DMS 273 (cell line): ENCODE measurements around the gene ZNF217.
A peak's percentile ranks its signal among the peaks of the same experiment; 100 is the strongest.
"Not testable (repeated sequence)": the region's sequence is repeated elsewhere in the genome, so short reads cannot be mapped to it uniquely, and the experiment has no call there.

ENCODE experiments used
- DNase-seq: peaks from one replicate; lab custom pipeline; 2025; ENCODE audit not compliant: unreplicated experiment; lab: John Stamatoyannopoulos, UW

The ZNF217 gene

GRCh38 chr20:53534037-53534436 lies 59.6 kb downstream of the ZNF217 start:
- no peak for DNase-seq

DNA sequence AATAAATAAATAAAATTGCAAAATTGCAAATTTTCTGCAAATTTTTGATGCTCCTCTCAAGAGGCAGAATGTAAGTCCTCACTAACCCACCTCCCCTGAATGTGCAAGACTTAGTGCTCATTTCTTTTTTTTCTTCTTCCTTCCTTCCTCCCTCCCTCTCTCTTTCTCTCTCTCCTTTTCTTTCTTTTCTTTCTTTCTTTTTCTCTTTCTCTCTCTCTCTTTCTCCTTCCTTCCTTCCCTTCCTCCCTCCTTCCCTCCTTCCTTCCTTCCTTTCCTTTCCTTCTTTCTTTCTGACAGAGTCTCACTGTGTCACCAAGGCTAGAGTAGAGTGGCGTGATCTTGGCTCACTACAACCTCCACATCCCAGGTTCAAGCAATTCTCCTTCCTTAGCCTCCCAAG lies 60.1 kb downstream of the ZNF217 start:
- no peak for DNase-seq

- not testable (repeated sequence) for DNase-seq
Observed at GRCh38 chr20:53532654-53533312, 60.9 kb downstream of the ZNF217 start.

- DNase-seq, result no peak
Observed at GRCh38 chr20:53530440-53530839, 63.2 kb downstream of the ZNF217 start.

DNA sequence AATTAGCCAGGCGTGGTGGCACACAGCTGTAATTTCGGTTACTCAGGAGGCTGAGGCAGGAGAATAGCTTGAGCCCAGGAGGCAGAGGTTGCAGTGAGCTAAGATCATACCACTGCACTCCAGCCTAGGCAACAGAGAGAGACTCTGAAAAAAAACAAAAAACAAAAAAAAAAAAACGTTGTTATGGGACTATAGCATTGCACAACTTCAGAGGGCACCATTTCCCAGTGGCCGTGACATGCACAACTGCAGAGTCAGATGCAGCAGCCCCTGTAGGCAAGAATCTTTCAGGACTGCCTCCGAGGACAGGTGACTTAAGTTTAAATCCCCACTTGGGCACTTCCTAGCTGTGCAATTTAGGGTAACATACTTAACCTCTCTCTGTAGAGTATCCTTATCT lies 64.0 kb downstream of the ZNF217 start:
- DNase-seq, result no peak

- DNase-seq, result no peak
Observed at GRCh38 chr20:53527196-53527595, 66.4 kb downstream of the ZNF217 start.

DNA sequence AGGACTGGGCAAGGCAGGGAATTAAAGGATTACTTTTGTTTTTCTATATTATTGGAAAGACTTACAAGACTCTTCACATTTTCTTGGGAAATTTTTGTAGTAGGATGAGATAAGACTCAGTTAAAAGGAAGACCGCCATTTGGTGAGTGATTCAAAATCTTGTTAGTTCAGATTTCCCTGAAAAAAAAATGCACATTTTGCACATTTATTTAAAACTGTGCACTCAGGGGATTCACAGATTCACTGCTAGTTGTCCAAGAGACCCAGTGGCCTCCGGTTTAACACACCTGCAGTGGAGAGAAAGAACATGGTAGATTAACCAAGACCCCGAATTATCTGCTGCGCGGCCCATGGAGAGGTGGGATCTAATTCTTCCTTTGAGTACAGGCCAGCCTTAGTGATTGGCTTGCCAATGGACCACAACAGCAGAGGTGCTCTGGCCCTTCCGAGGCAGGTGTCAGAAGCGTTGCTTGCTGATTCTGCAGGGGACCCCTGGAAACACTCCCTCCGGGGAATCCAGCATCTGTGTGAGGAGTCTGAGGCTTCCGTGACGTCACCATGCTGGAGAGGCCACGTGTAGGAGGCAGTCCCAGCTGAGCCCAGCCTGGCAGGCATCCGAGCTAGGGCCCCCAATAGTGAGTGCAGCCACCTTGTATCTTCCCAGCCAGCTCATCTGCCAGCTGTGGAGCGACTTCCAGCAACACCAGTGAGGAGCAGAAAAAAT lies 68.9 kb downstream of the ZNF217 start:
- peak; percentile 12 for DNase-seq

DNA sequence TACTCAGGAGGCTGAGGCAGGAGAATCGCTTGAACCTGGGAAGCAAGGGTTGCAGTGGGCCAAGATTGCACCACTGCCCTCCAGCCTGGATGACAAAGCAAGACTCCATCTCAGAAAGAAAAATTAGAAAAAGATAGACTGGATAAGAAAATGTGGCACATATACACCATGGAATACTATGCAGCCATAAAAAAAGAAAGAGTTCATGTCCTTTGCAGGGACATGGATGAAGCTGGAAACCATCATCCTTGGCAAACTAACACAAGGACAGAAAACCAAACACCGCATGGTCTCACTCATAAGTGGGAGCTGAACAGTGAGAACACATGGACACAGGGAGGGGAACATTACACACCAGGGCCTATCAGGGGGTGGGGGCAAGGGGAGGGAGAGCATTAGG lies 70.0 kb downstream of the ZNF217 start:
- not testable (repeated sequence) for DNase-seq

DNA sequence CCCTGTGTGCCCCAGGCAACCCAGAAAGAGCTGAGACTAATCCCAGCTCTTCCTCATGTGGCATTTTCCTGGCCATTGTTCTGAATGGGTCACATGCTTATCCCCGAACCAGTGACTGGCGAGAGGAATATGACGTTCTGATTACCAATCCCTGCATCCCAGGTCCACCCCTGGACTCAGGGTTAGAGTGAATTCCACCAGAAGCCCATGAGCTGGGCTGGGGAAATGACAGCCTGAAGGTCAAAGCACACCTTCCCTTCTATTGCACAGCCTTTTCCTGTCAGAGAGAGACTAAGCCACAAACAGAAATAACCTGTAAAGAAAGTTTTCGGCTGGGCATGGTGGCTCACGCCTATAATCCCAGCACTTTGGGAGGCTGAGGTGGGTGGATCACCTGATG lies 70.9 kb downstream of the ZNF217 start:
- no peak for DNase-seq

DNA sequence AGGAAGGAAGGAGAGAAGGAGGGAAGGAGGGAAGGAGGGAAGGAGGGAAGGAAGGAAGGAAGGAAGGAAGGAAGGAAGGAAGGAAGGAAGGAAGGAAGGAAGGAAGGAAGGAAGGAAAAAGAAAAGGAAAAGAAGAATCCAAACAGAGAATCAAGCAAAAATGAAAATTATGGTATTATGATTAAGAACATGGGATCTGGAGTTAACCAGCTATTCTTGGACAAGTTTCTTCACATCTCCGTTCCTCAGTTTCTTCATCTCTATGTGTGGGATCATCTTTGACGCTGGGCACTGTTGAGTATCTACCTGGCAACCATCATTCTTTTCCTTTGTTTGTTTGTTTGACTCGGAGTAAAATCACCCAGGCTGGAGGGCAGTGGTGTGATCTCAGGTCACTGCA lies 71.6 kb downstream of the ZNF217 start:
- DNase-seq, result no peak

DNA sequence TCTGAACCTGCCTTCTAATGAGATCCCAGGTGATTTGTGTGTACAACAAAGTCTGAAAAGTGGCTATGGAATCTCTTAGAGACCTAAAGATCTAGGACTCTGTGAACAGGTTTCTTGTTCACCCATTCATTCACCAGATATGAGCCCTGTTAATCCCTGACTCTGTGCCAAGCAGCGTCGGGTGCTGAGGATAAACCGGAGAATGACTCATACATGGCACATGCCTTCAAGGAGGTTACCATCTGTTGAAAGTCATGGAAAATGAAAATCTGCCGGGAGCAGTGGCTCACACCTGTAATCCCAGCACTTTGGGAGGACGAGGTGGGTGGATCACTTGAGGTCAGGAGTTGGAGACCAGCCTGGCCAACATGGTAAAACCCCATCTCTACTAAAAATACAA lies 72.2 kb downstream of the ZNF217 start:
- DNase-seq, result peak; percentile 87

GRCh38 chr20:53517146-53517545 lies 76.5 kb downstream of the ZNF217 start:
- DNase-seq, result no peak
